Activated T-helper 2 cell treated with anti-CD3 and anti-CD28 coated beads, Interferon-gamma antibody, Interleukin-2, Interleukin-4, amounts not matched to agents 10 μg/mL and 5 μg/mL and 100 μg/mL, durations not matched to agents 14 hours and 24 hours and 36 hours (primary cell): ENCODE data around the gene DNAH9. TPM values are rescaled to one million over a fixed set of nuclear protein-coding genes. Genes with fewer than 3 reads are reported as not detected.

ENCODE experiments used
- DNase-seq: peaks from one replicate; pipeline ENCODE4 v3.0.0; 2021; ENCODE audit warnings: low spot score
- H3K27ac Mint-ChIP-seq: one replicate; pipeline ENCODE4 v1.8.0; 2021; ENCODE audit warnings: mixed read lengths
- H3K27me3 Mint-ChIP-seq: one replicate; pipeline ENCODE4 v1.8.0; 2021; ENCODE audit warnings: low read depth, mixed read lengths
- H3K36me3 Mint-ChIP-seq: one replicate; pipeline ENCODE4 v1.8.0; 2021; ENCODE audit warnings: low read depth, mixed read lengths
- H3K4me1 Mint-ChIP-seq: one replicate; pipeline ENCODE4 v1.8.0; 2021; ENCODE audit warnings: low read depth, mixed read lengths
- H3K4me3 Mint-ChIP-seq: one replicate; pipeline ENCODE4 v1.8.0; 2021; ENCODE audit warnings: low read depth, mild to moderate bottlenecking, moderate library complexity, mixed read lengths
- H3K9me3 Mint-ChIP-seq: one replicate; pipeline ENCODE4 v1.8.0; 2021; ENCODE audit warnings: mixed read lengths
- intact Hi-C: fragments of 100-400 bp; cut with micrococcal nuclease; formaldehyde crosslinking; loops from one replicate; pipeline ENCODE4 v1.15.1; 2023
- total RNA-seq: library from RNA; stranded (reverse); gene quantifications from 2 replicates; pipeline ENCODE4 v1.2.3, GENCODE V29; 2022

The DNAH9 gene
- total RNA-seq, 1 donor from 2014 or later = not detected

DNA sequence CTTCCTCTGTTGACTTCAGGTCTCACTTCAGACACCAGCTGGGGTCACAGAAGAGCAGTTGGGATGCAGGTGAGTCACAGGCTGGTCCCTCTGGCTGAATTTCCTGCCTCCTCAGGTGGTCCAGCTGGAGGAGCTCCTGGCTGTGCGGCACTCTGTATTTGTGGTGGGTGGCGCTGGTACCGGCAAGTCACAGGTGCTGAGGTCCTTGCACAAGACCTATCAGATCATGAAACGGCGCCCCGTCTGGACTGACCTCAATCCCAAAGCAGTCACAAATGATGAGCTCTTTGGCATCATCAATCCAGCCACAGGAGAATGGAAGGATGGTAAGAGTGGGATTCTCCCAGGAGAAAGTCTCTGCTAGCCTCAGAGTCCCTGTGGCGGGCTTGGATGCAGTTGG, 149.2 kb downstream of the DNAH9 start:
- H3K27me3 Mint-ChIP-seq = no peaks in the 10 kb centered on the region
- intact Hi-C loops = no loop called here
- peaks cover 36% of the 10 kb centered on the region for H3K9me3 Mint-ChIP-seq
- no peak for DNase-seq
- no peak overlapping the region for H3K4me3 Mint-ChIP-seq
- no peaks in the 10 kb centered on the region for H3K4me1 Mint-ChIP-seq
- H3K27ac Mint-ChIP-seq = no peak overlapping the region
- H3K36me3 Mint-ChIP-seq = no peaks in the 10 kb centered on the region

DNA sequence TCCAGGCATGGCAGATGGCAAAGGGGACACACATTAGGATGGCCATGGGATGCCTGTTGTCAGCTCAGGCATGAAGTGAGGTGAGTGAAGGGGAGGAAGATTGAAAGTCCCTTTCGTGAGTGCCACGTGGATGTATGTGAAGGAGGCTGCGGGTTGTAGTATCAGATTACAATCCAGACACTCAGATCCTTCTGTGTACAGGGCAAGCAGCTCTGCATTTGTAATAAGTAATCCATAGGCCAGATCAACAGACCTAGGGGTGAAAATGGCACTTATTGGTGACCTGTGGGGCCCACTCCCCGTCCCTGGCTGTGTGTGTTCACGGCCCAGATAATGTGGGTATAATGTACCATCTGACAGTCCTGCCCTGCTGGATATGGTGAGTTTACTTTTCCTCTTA, 159.5 kb downstream of the DNAH9 start:
- DNase-seq = no peak
- no peaks in the 10 kb centered on the region for H3K4me1 Mint-ChIP-seq
- H3K27ac Mint-ChIP-seq = no peak overlapping the region
- H3K9me3 Mint-ChIP-seq = peaks cover 24% of the 10 kb centered on the region
- H3K4me3 Mint-ChIP-seq = no peak overlapping the region
- H3K27me3 Mint-ChIP-seq = no peaks in the 10 kb centered on the region
- H3K36me3 Mint-ChIP-seq = no peaks in the 10 kb centered on the region
- intact Hi-C loops = no loop called here

DNA sequence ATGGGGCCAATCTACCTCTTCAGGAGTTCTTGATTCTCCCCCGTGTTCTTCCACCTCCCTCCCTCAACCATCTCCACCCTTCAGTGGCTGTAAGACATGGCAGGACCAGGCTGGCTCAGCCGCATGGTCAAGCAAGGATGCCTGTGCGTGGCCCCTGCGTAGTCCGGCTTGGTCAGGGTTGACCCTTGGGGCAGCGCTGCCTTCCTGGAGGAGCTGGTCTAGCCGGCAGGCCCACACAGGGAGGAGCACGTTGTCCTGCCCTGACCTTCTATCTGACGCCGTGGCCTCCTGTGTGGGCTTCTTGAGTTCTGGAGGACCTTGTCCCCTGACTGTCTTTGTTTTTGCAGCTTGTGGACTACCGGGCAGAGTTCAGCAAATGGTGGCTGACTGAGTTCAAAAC, 169.8 kb downstream of the DNAH9 start:
- intact Hi-C loops = no loop called here
- no peak for DNase-seq
- Mint-ChIP-seq H3K4me3 (no peak overlapping the region), H3K9me3 (peaks cover 21% of the 10 kb centered on the region), H3K27me3 (no peaks in the 10 kb centered on the region), H3K4me1 (no peaks in the 10 kb centered on the region), H3K36me3 (no peaks in the 10 kb centered on the region), H3K27ac (no peak overlapping the region)

DNA sequence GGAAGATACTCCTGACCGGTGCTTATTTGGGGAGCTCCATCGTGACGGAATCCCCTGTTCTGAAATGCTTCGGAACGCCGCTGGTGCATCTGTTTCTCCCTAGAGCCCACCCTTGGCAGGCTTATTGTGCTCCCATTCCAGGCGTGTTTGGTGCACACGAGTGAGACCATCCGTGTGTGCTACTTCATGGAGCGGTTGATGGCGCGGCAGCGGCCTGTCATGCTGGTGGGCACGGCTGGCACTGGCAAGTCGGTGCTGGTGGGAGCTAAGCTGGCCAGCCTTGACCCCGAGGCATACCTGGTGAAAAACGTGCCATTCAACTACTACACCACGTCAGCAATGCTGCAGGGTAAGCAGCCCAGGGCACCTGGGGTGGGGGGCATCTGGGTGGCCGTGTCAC, 170.7 kb downstream of the DNAH9 start:
- Mint-ChIP-seq H3K4me1 (no peaks in the 10 kb centered on the region), H3K36me3 (no peaks in the 10 kb centered on the region), H3K27me3 (no peaks in the 10 kb centered on the region), H3K9me3 (peaks cover 13% of the 10 kb centered on the region), H3K4me3 (no peak overlapping the region), H3K27ac (no peak overlapping the region)
- no peak for DNase-seq
- intact Hi-C loops = no loop called here

DNA sequence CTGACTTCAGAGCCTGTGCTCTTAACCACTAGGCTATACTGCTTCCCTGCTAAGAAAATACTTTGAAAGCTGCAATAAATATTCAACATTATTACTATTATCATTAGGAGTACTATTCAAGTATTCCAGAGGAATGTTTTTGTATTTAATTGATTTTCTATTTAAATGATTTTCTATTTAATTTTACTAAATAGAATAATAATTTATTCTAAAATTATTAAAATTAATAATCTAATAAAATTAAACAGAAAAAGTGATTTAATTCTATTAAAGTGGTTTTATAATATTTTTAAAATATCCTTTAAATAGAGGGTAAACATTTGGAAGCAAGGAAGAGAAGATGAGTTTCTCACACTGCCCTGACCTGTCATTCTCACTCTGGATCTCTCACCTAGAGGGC, 173.8 kb downstream of the DNAH9 start:
- no peaks in the 10 kb centered on the region for H3K4me1 Mint-ChIP-seq
- intact Hi-C loops = no loop called here
- peaks cover 13% of the 10 kb centered on the region for H3K9me3 Mint-ChIP-seq
- no peak for DNase-seq
- H3K4me3 Mint-ChIP-seq = no peak overlapping the region
- H3K36me3 Mint-ChIP-seq = no peaks in the 10 kb centered on the region
- no peak overlapping the region for H3K27ac Mint-ChIP-seq
- no peaks in the 10 kb centered on the region for H3K27me3 Mint-ChIP-seq

DNA sequence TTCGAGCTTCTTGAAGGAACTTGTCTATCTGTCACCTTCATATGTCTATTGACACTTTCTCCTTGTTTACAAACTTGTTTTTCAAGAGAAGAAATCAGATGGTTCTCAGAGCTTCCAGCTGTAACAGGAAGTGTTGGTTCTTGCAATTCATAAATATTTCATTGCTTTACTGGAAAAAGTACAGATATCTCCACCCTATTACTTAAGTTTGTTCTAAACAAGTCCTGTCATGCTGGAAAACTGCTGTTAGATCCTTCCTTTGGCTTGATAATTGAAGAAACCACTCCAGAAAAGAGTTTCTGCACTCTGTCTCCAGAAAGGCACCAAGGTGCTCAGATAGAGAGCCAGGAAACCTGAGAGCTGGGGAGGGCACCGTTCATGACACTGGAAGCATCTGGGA, 181.6 kb downstream of the DNAH9 start:
- H3K4me1 Mint-ChIP-seq = no peaks in the 10 kb centered on the region
- H3K4me3 Mint-ChIP-seq = no peak overlapping the region
- H3K27me3 Mint-ChIP-seq = no peaks in the 10 kb centered on the region
- peaks cover 51% of the 10 kb centered on the region for H3K9me3 Mint-ChIP-seq
- intact Hi-C loops = no loop called here
- no peak overlapping the region for H3K27ac Mint-ChIP-seq
- no peaks in the 10 kb centered on the region for H3K36me3 Mint-ChIP-seq
- DNase-seq = no peak

DNA sequence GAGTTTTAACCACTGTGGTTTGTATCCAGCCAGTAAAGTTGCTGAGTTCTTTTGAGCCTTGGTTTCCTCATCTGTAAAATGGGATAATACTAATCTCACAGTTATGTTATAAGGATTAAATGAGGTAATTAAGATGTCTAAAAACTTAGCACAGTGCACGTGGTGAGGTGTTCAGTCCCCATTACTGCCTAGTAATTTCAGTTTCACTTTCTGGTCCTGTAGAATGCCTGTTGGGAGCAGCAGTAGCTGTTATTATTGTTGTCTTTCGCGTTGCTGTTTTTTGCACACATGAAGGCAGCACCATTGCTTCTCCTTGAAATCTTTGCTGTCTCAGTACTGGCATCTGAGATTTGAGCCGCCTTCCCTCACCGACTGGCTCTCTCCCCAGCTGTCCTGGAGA, 182.4 kb downstream of the DNAH9 start:
- H3K9me3 Mint-ChIP-seq = peaks cover 53% of the 10 kb centered on the region
- H3K36me3 Mint-ChIP-seq = no peaks in the 10 kb centered on the region
- DNase-seq = no peak
- no peaks in the 10 kb centered on the region for H3K27me3 Mint-ChIP-seq
- intact Hi-C loops = no loop called here
- H3K4me3 Mint-ChIP-seq = no peak overlapping the region
- H3K4me1 Mint-ChIP-seq = no peaks in the 10 kb centered on the region
- no peak overlapping the region for H3K27ac Mint-ChIP-seq

DNA sequence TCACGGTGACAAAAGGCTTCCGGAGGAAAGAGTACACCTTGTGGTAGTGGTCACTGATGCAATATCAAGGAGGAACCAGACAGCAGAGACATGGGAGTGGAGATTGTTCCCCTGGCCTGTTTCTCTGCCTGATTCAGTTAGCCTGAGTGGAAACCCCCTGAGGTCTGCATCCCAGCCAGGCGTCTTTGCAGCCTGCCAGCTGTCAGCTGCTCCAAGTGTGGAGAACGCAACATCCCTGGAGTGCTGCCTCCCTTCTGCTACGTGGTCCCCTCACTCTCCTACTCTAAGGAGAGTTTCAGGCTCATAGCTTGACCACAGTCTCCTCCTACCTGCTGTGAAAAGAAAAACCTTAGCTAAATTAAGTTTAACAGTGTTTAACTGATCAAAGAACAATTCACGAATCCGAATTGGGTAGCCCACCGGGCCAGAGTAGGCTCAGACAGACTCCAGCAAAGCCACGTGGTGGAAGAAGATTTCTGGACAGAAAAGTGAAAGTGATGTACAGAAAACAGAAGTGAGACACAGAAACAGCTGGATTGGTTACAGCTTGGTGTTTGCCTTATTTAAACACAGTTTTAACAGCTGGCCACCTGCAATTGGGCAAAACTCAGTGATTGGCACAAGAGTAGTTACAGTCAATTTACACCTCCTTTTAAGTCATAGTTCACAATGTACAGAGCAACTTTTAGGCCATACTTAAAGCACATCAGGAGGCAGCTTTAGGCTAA, 188.6 kb downstream of the DNAH9 start:
- Mint-ChIP-seq H3K9me3 (peaks cover 43% of the 10 kb centered on the region), H3K27me3 (no peaks in the 10 kb centered on the region), H3K4me3 (no peak overlapping the region), H3K4me1 (no peaks in the 10 kb centered on the region), H3K36me3 (no peaks in the 10 kb centered on the region), H3K27ac (no peak overlapping the region)
- DNase-seq = no peak
- intact Hi-C loops = no loop called here

DNA sequence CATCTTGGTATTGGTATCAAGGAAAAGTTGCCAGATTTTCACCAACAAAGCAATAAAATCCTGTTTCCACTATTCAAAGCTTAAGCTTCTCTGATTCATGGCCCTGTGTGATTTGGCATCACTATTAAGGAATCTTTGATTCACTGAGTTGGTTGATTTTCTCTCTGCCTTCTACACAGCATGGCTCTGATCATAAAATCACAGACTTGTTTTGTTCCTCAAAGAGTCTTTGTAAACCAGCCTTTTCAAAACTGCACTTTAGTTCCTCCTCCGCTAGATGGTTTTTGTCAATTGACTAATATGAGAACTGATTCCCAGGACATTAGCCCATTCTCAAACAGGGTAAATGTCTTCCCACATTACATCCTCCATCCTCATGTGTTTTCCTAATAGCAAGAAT, 197.6 kb downstream of the DNAH9 start:
- H3K27ac Mint-ChIP-seq = no peak overlapping the region
- H3K4me1 Mint-ChIP-seq = no peaks in the 10 kb centered on the region
- H3K36me3 Mint-ChIP-seq = no peaks in the 10 kb centered on the region
- peaks cover 21% of the 10 kb centered on the region for H3K9me3 Mint-ChIP-seq
- intact Hi-C loops = no loop called here
- no peaks in the 10 kb centered on the region for H3K27me3 Mint-ChIP-seq
- no peak overlapping the region for H3K4me3 Mint-ChIP-seq
- no peak for DNase-seq

DNA sequence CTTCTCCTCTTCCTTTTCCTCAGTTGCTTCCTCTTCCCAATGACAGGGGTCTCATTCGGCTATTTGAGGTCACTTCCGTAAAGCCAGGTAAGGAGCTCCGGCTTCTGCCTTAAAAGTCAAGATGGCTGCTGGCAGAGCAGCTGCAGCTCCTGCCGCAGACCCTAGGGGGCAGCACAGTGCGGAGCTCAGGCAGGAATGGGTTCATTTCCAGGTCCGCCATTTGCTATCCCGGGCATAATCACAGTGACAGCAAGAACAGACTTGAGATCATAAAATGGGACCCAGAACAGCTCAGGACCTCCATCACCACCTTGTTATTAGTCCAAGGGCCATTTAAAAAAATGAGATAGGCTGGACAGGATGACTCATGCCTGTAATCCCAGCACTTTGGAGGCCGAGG, 199.5 kb downstream of the DNAH9 start:
- intact Hi-C loops = no loop called here
- Mint-ChIP-seq H3K4me1 (no peaks in the 10 kb centered on the region), H3K36me3 (no peaks in the 10 kb centered on the region), H3K9me3 (peaks cover 17% of the 10 kb centered on the region), H3K27me3 (no peaks in the 10 kb centered on the region), H3K4me3 (no peak overlapping the region), H3K27ac (no peak overlapping the region)
- no peak for DNase-seq

DNA sequence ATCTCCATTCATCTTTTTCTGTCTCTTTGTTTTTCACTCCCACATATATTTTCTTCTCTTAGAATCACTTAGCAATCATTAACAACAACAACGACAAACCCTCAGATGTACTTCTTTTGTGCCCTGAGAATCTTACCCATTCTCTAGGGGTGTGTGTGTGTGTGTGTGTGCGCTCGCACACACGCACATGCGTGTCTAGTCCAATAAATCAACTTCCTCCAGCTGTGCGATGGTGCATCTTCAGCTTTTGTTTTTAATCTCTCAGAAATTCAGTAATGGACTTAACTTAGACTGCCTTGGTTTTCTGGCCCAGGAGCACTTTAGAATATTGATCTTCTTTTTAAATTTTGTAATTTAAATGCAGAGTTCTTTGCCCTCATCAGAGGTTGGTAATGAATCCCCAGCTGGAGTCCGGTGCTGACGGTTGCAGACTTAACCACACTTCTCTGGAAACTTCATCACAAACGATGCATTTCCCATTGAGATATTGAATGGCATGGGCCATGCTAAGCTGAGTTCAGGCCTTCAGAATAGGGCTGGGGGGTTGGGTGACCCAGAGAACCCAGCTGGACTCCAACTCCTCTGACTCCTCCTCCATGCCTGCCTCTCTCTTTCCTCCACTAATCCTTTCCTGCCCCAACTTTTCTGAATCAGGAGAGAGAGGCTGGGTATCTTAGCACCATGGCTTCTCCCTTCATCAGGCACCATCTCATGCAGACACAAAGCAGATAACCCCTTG, 205.1 kb downstream of the DNAH9 start:
- no peak for DNase-seq
- no peaks in the 10 kb centered on the region for H3K36me3 Mint-ChIP-seq
- peaks cover 8% of the 10 kb centered on the region for H3K9me3 Mint-ChIP-seq
- H3K4me1 Mint-ChIP-seq = no peaks in the 10 kb centered on the region
- no peak overlapping the region for H3K27ac Mint-ChIP-seq
- H3K4me3 Mint-ChIP-seq = no peak overlapping the region
- intact Hi-C loops = no loop called here
- H3K27me3 Mint-ChIP-seq = no peaks in the 10 kb centered on the region

DNA sequence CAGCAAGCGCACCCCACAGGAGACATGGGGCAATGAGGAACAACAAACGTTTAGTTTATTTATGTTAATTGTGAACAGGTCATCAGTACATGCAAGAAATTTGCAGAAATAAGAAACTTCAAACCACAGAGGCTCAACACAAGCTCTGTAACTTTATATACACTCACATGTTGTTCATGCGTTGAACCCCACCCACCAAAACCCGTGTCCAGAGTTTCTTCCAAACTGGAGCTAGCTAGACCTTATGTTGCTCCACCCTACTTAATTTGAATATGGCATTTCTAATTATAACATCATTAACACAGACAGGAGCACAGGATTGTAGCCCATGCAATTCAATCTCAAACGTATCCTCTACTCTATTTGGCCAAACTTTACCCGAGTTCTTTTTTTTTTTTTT, 206.9 kb downstream of the DNAH9 start:
- no peaks in the 10 kb centered on the region for H3K27me3 Mint-ChIP-seq
- H3K4me3 Mint-ChIP-seq = no peak overlapping the region
- intact Hi-C loops = no loop called here
- no peak for DNase-seq
- no peaks in the 10 kb centered on the region for H3K36me3 Mint-ChIP-seq
- peaks cover 9% of the 10 kb centered on the region for H3K9me3 Mint-ChIP-seq
- no peak overlapping the region for H3K27ac Mint-ChIP-seq
- no peaks in the 10 kb centered on the region for H3K4me1 Mint-ChIP-seq

DNA sequence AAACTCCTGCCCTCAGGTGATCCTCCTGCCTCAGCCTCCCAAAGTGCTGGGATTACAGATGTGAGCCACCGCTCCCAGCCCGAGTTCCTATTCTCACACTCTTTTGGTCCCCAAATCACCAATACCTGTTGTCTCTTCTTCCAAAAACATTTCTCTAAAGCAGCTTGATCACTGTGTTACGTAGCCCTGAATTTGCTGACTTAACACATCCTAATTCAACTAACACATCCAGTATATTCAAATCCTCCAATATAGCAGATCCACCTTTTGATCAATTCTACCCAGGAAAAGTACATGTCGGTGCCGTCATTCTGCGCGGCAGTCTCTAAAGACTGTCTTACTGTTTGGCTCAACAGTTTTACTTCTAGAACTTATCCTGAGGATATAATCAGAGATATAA, 207.7 kb downstream of the DNAH9 start:
- intact Hi-C loops = no loop called here

More for the DNA sequence above, 207.7 kb downstream of the DNAH9 start:
- Mint-ChIP-seq H3K4me1 (no peaks in the 10 kb centered on the region), H3K9me3 (peaks cover 14% of the 10 kb centered on the region), H3K36me3 (no peaks in the 10 kb centered on the region), H3K4me3 (no peak overlapping the region), H3K27ac (no peak overlapping the region), H3K27me3 (no peaks in the 10 kb centered on the region)
- no peak for DNase-seq
